IMR-90 (cell line): ENCODE results near the gene EDEM3. TPM values are rescaled to one million over a fixed set of nuclear protein-coding genes. Genes with fewer than 3 reads are reported as not detected.

Source experiments
- ATAC-seq: fragments of 200-7000 bp; cut with Tn5 transposase; 2 replicates; pipeline ENCODE4 v1.9.1; 2020; ENCODE audit warnings: low read depth, mild to moderate bottlenecking, moderate library complexity
- BruUV-seq: library from RNA; stranded (reverse); fragments of 400-500 nt; replicated peaks from 2 replicates; lab custom pipeline; 2021; lab: Mats Ljungman, UMichigan
- CTCF ChIA-PET: fragments of 300-600 bp; formaldehyde crosslinking; extraction: SDS; loops from one replicate; lab custom pipeline; 2021; ENCODE audit warnings: antibody characterized with exemption; lab: Yijun Ruan, JAX
- POLR2A ChIA-PET: fragments of 300-600 bp; sonication (Branson Sonifier 250); formaldehyde crosslinking; loops from one replicate; lab custom pipeline; 2022; ENCODE audit warnings: antibody characterized with exemption; ENCODE audit not compliant: unreplicated experiment; lab: Charles Lee
- DNase-seq: peaks from one replicate; pipeline ENCODE4 v3.0.0; 2013
- H2AFZ ChIP-seq: replicated peaks from 2 replicates; pipeline ENCODE3; 2013; ENCODE audit warnings: low read length, mild to moderate bottlenecking; ENCODE audit not compliant: poor library complexity
- H2AK5ac ChIP-seq: 2 replicates; pipeline ENCODE4 v1.6.1; 2013; ENCODE audit warnings: low read depth, low read length, inconsistent platforms
- H2AK9ac ChIP-seq: replicated peaks from 2 replicates; pipeline ENCODE3; 2013; ENCODE audit warnings: mild to moderate bottlenecking, low read depth, low read length, moderate library complexity; ENCODE audit not compliant: poor library complexity
- H2BK120ac ChIP-seq: 2 replicates; pipeline ENCODE4 v1.6.1; 2013; ENCODE audit warnings: low read depth, low read length, inconsistent platforms
- H2BK15ac ChIP-seq: 3 replicates; pipeline ENCODE4 v1.6.1; 2013; ENCODE audit warnings: low read depth, low read length, inconsistent platforms
- H2BK20ac ChIP-seq: 2 replicates; pipeline ENCODE4 v1.6.1; 2013; ENCODE audit warnings: low read depth, mild to moderate bottlenecking, inconsistent platforms, low read length, moderate library complexity
- H2BK5ac ChIP-seq: 2 replicates; pipeline ENCODE4 v1.6.1; 2013; ENCODE audit warnings: mild to moderate bottlenecking, low read depth, low read length, inconsistent platforms; ENCODE audit not compliant: poor library complexity, severe bottlenecking
- H3K14ac ChIP-seq: replicated peaks from 2 replicates; pipeline ENCODE4 v1.6.1; 2013; ENCODE audit warnings: low read depth, low read length, inconsistent platforms
- H3K18ac ChIP-seq: 2 replicates; pipeline ENCODE4 v1.6.1; 2013; ENCODE audit warnings: low read depth, low read length, control low read depth
- H3K23ac ChIP-seq: 2 replicates; pipeline ENCODE4 v1.6.1; 2013; ENCODE audit warnings: low read depth, low read length, inconsistent platforms
- H3K27ac ChIP-seq: 2 replicates; pipeline ENCODE4 v1.5.1; 2013; ENCODE audit warnings: mild to moderate bottlenecking, control low read depth, low read length; ENCODE audit not compliant: insufficient read depth
- H3K27me3 ChIP-seq: 2 replicates; pipeline ENCODE4 v1.6.1; 2013; ENCODE audit warnings: low read length; ENCODE audit not compliant: control insufficient read depth, insufficient read depth
- H3K36me3 ChIP-seq: 2 replicates; pipeline ENCODE4 v1.6.1; 2013; ENCODE audit warnings: low read length, mixed read lengths; ENCODE audit not compliant: control insufficient read depth, insufficient read depth
- H3K4ac ChIP-seq: 2 replicates; pipeline ENCODE4 v1.6.1; 2013; ENCODE audit warnings: low read depth, low read length, inconsistent platforms
- H3K4me1 ChIP-seq: 2 replicates; pipeline ENCODE4 v1.6.1; 2013; ENCODE audit warnings: low read length, mixed read lengths; ENCODE audit not compliant: control insufficient read depth, insufficient read depth
- H3K4me2 ChIP-seq: 2 replicates; pipeline ENCODE4 v1.6.1; 2013; ENCODE audit warnings: low read depth, mild to moderate bottlenecking, control low read depth, low read length, moderate library complexity
- H3K4me3 ChIP-seq: 2 replicates; pipeline ENCODE4 v1.5.1; 2013; ENCODE audit warnings: low read depth, mild to moderate bottlenecking, control low read depth, low read length, moderate library complexity; ENCODE audit not compliant: insufficient read depth
- H3K56ac ChIP-seq: 2 replicates; pipeline ENCODE4 v1.6.1; 2013; ENCODE audit warnings: low read length, inconsistent platforms; ENCODE audit not compliant: insufficient read depth; ENCODE audit errors: extremely low read depth
- H3K79me1 ChIP-seq, 2 experiments: 2 replicates each; pipeline ENCODE4 v1.6.1; 2013; ENCODE audit warnings: low read length in 2 of 2, inconsistent platforms in 1 of 2, low read depth in 1 of 2
- H3K9ac ChIP-seq: 2 replicates; pipeline ENCODE4 v1.6.1; 2013; ENCODE audit warnings: low read depth, low read length, control low read depth
- H3K9me1 ChIP-seq: 2 replicates; pipeline ENCODE4 v1.6.1; 2013; ENCODE audit warnings: low read length, inconsistent platforms; ENCODE audit not compliant: insufficient read depth
- H3K9me3 ChIP-seq: 2 replicates; pipeline ENCODE4 v1.6.1; 2013; ENCODE audit warnings: low read length; ENCODE audit not compliant: control insufficient read depth, insufficient read depth
- H4K20me1 ChIP-seq: 2 replicates; pipeline ENCODE4 v1.6.1; 2013; ENCODE audit warnings: low read length, inconsistent platforms; ENCODE audit not compliant: insufficient read depth
- H4K5ac ChIP-seq: 2 replicates; pipeline ENCODE4 v1.6.1; 2013; ENCODE audit warnings: mild to moderate bottlenecking, low read depth, low read length, control low read depth
- H4K8ac ChIP-seq, 2 experiments: 2 replicates each; pipeline ENCODE4 v1.6.1; 2013; ENCODE audit warnings: low read depth in 2 of 2, low read length in 2 of 2, control low read depth in 1 of 2, inconsistent platforms in 1 of 2
- H4K91ac ChIP-seq: 2 replicates; pipeline ENCODE4 v1.6.1; 2013; ENCODE audit warnings: low read depth, low read length, inconsistent platforms; ENCODE audit not compliant: insufficient read depth
- BHLHE40 ChIP-seq: fragments of 150-350 bp; IDR thresholded peaks from 2 replicates; pipeline ENCODE4 v1.6.1; 2016; ENCODE audit warnings: mild to moderate bottlenecking, low read depth, low read length
- CEBPB ChIP-seq: IDR thresholded peaks from 2 replicates; pipeline ENCODE4 v1.6.1; 2012; ENCODE audit warnings: low read depth, low read length, improper control_type of control experiment
- CHD1 ChIP-seq: IDR thresholded peaks from 2 replicates; pipeline ENCODE4 v1.6.1; 2012; ENCODE audit warnings: low read depth, low read length, improper control_type of control experiment
- FOS ChIP-seq: fragments of 150-350 bp; IDR thresholded peaks from 2 replicates; pipeline ENCODE4 v1.6.1; 2016; ENCODE audit warnings: low read depth, low read length
- MAFK ChIP-seq: IDR thresholded peaks from 2 replicates; pipeline ENCODE4 v1.6.1; 2012; ENCODE audit warnings: low read depth, low read length, improper control_type of control experiment
- MAZ ChIP-seq: IDR thresholded peaks from 2 replicates; pipeline ENCODE4 v1.6.1; 2012; ENCODE audit warnings: low read depth, mild to moderate bottlenecking, low read length, improper control_type of control experiment, moderate library complexity, borderline replicate concordance
- NFE2L2 ChIP-seq: fragments of 150-350 bp; IDR thresholded peaks from 2 replicates; pipeline ENCODE4 v1.6.1; 2016; ENCODE audit warnings: low read depth, mild to moderate bottlenecking, low read length
- POLR2A ChIP-seq: IDR thresholded peaks from 2 replicates; pipeline ENCODE4 v1.6.1; 2012; ENCODE audit warnings: mild to moderate bottlenecking, low read depth, low read length
- RCOR1 ChIP-seq: IDR thresholded peaks from 2 replicates; pipeline ENCODE4 v1.6.1; 2012; ENCODE audit warnings: mild to moderate bottlenecking, low read length, improper control_type of control experiment; ENCODE audit not compliant: insufficient replicate concordance
- RFX5 ChIP-seq: IDR thresholded peaks from 2 replicates; pipeline ENCODE4 v1.8.0; 2012; ENCODE audit warnings: low read depth, mild to moderate bottlenecking, low read length, moderate library complexity
- SMC3 ChIP-seq: fragments of 150-350 bp; IDR thresholded peaks from 2 replicates; pipeline ENCODE4 v1.6.1; 2016; ENCODE audit warnings: low read depth, mild to moderate bottlenecking, antibody characterized with exemption, low read length, moderate library complexity
- USF2 ChIP-seq: fragments of 150-350 bp; IDR thresholded peaks from 2 replicates; pipeline ENCODE4 v1.6.1; 2017; ENCODE audit warnings: mild to moderate bottlenecking, antibody characterized with exemption, low read length, low read depth
- WGBS, 2 experiments: methylation state at CpG; one replicate each; pipeline versions ENCODE4 v1.1.5 to v1.1.7; 2013; ENCODE audit warnings: missing lambda C conversion rate in 2 of 2; ENCODE audit not compliant: insufficient read length in 1 of 2; ENCODE audit errors: extremely low coverage in 2 of 2; 5-methylcytosine and 5-hydroxymethylcytosine counted together
- dilution Hi-C: fragments of 300-500 bp; cut with HindIII; formaldehyde crosslinking; loops from one replicate; pipeline ENCODE4 v1.14.3; 2018; ENCODE audit warnings: low sequenced_read_pairs; ENCODE audit not compliant: unreplicated experiment
- in situ Hi-C: fragments of 300-500 bp; cut with MboI; formaldehyde crosslinking; loops from 3 replicates; pipeline ENCODE4 v1.14.3; 2019; ENCODE audit warnings: low sequenced_read_pairs, inconsistent platforms, mixed read lengths
- intact Hi-C: fragments of 100-400 bp; cut with micrococcal nuclease; formaldehyde crosslinking; loops from 2 replicates; pipeline ENCODE4 v1.10.0; 2022
- polyA plus RNA-seq, 3 experiments: library from polyadenylated mRNA; depleted of rRNA; stranded (reverse); fragments of >200 nt; gene quantifications; 2 replicates each; pipeline ENCODE4 v1.2.3, GENCODE V29; 2012; ENCODE audit warnings: low replicate concordance in 1 of 3
- total RNA-seq: library from RNA; depleted of rRNA; stranded (reverse); fragments of >200 nt; gene quantifications from 2 replicates; pipeline ENCODE4 v1.2.3, GENCODE V29; 2012
- TF ChIP-seq, protein P1 (sequence below): conservative IDR thresholded peaks from 2 replicates; pipeline ENCODE4 v1.5.1; 2012; ENCODE audit warnings: mild to moderate bottlenecking, low read depth, low read length, improper control_type of control experiment
- TF ChIP-seq, protein P2 (sequence below): fragments of 150-350 bp; IDR thresholded peaks from 2 replicates; pipeline ENCODE4 v1.6.1; 2016; ENCODE audit warnings: low read depth, mild to moderate bottlenecking, low read length, moderate library complexity, borderline replicate concordance

EDEM3 gene
- total and polyA plus RNA-seq, 2 of the 4 experiments (the other 2 are of a cell fraction) = 17.5 to 29.9 TPM

DNA sequence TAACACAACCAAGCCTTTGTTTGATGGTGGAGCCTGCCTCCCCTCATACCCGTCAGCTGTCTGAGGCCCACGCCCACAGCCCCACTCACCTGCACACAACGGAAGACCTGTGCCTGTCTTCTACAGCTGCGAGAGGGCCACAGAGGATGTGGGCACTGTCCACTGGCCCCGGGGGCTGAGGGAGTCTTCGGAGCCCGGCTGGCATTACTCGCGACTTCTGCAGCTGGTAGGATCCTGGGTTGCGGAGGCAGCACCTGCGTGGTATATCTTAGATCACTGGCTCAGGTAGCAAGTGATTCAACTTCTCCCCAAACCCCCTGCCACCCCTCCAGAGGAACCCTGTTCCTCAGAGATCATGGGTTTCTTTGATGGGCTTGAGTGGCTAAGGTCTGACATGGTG, 109.9 kb downstream of the EDEM3 start:
- in situ Hi-C loops (no loop called here), intact Hi-C loops (no loop called here), dilution Hi-C loops (no loop called here)
- Histone ChIP-seq H3K4me1 (peaks cover 8% of the 10 kb centered on the region), H3K27me3 (peaks cover 9% of the 10 kb centered on the region), H2AK9ac (no peak overlapping the region), H4K5ac (no peak overlapping the region), H3K27ac (no peak overlapping the region), H2BK20ac (no peak overlapping the region), H2BK15ac (no peak overlapping the region), H3K79me1 (no peaks in the 10 kb centered on the region), H3K18ac (no peak overlapping the region), H3K23ac (no peak overlapping the region), H3K9me3 (no peaks in the 10 kb centered on the region), H3K4me2 (no peak overlapping the region), H4K20me1 (no peaks in the 10 kb centered on the region), H2AK5ac (no peak overlapping the region), H3K36me3 (no peaks in the 10 kb centered on the region), H4K8ac (no peak overlapping the region), H3K9ac (no peak overlapping the region), H3K9me1 (peaks cover 8% of the 10 kb centered on the region), H2BK5ac (no peak overlapping the region), H4K91ac (no peak overlapping the region), H2AFZ (no peak overlapping the region), H3K4me3 (no peak overlapping the region), H3K4ac (no peak overlapping the region), H2BK120ac (no peak overlapping the region), H3K56ac (no peak overlapping the region), H3K14ac (no peak overlapping the region)
- no peak for TF ChIP-seq BHLHE40
- TF ChIP-seq MAZ = no peak
- TF ChIP-seq SMC3 = no peak
- no peak for TF ChIP-seq USF2
- TF ChIP-seq, protein P1, sequence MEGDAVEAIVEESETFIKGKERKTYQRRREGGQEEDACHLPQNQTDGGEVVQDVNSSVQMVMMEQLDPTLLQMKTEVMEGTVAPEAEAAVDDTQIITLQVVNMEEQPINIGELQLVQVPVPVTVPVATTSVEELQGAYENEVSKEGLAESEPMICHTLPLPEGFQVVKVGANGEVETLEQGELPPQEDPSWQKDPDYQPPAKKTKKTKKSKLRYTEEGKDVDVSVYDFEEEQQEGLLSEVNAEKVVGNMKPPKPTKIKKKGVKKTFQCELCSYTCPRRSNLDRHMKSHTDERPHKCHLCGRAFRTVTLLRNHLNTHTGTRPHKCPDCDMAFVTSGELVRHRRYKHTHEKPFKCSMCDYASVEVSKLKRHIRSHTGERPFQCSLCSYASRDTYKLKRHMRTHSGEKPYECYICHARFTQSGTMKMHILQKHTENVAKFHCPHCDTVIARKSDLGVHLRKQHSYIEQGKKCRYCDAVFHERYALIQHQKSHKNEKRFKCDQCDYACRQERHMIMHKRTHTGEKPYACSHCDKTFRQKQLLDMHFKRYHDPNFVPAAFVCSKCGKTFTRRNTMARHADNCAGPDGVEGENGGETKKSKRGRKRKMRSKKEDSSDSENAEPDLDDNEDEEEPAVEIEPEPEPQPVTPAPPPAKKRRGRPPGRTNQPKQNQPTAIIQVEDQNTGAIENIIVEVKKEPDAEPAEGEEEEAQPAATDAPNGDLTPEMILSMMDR = no peak
- no peak for TF ChIP-seq FOS
- no peak for TF ChIP-seq POLR2A
- no peak for TF ChIP-seq CHD1
- no peak for TF ChIP-seq CEBPB
- TF ChIP-seq MAFK = no peak
- no peak for TF ChIP-seq RFX5
- TF ChIP-seq NFE2L2 = no peak
- TF ChIP-seq, protein P2, sequence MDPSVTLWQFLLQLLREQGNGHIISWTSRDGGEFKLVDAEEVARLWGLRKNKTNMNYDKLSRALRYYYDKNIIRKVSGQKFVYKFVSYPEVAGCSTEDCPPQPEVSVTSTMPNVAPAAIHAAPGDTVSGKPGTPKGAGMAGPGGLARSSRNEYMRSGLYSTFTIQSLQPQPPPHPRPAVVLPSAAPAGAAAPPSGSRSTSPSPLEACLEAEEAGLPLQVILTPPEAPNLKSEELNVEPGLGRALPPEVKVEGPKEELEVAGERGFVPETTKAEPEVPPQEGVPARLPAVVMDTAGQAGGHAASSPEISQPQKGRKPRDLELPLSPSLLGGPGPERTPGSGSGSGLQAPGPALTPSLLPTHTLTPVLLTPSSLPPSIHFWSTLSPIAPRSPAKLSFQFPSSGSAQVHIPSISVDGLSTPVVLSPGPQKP = no peak
- TF ChIP-seq RCOR1 = no peak
- POLR2A ChIA-PET = no interaction called here
- WGBS, 2 experiments = no CpG with 5 or more reads among the region's 11 CpGs
- BruUV-seq = no TSS peak
- ATAC-seq = no peak
- CTCF ChIA-PET = no interaction called here
- DNase-seq = no peak
